ENCODE measurements around the gene SREBF2.

The SREBF2 gene

GRCh38 chr22:41907436-41908401 is 74.8 kb downstream of the SREBF2 start:
- FAIRE-seq = no peak
- TF ChIP-seq TAF1 (IDR thresholded peaks at IDR 0.05; ENCODE audit: borderline replicate concordance, low read depth, low read length) (no peak), POLR2AphosphoS5 (IDR thresholded peaks at IDR 0.05; ENCODE audit: low read depth, low read length) (peak; percentile 12; the same call in 1 of the 2 replicates), POLR2A (IDR thresholded peaks at IDR 0.05; ENCODE audit: low read depth, low read length) (no peak; the same call in none of the 2 replicates)

GRCh38 chr22:41908411-41909309 is 75.8 kb downstream of the SREBF2 start:
- no peak for DNase-seq (ENCODE audit: insufficient read length)
- peak; percentile 89 for FAIRE-seq

More at GRCh38 chr22:41907436-41908401, 74.8 kb downstream of the SREBF2 start:
- no peak for DNase-seq (ENCODE audit: insufficient read length)

GRCh38 chr22:41909310-41910049 is 76.6 kb downstream of the SREBF2 start:
- FAIRE-seq (no peak), DNase-seq (ENCODE audit: insufficient read length) (no peak)
- TF ChIP-seq POLR2A (IDR thresholded peaks at IDR 0.05; ENCODE audit: low read depth, low read length) (no peak), POLR2AphosphoS5 (IDR thresholded peaks at IDR 0.05; ENCODE audit: low read depth, low read length) (no peak), TAF1 (IDR thresholded peaks at IDR 0.05; ENCODE audit: borderline replicate concordance, low read depth, low read length) (no peak)

More at GRCh38 chr22:41908411-41909309, 75.8 kb downstream of the SREBF2 start:
- TF ChIP-seq TAF1 (IDR thresholded peaks at IDR 0.05; ENCODE audit: borderline replicate concordance, low read depth, low read length) (no peak), POLR2A (IDR thresholded peaks at IDR 0.05; ENCODE audit: low read depth, low read length) (no peak), POLR2AphosphoS5 (IDR thresholded peaks at IDR 0.05; ENCODE audit: low read depth, low read length) (no peak)

DNA sequence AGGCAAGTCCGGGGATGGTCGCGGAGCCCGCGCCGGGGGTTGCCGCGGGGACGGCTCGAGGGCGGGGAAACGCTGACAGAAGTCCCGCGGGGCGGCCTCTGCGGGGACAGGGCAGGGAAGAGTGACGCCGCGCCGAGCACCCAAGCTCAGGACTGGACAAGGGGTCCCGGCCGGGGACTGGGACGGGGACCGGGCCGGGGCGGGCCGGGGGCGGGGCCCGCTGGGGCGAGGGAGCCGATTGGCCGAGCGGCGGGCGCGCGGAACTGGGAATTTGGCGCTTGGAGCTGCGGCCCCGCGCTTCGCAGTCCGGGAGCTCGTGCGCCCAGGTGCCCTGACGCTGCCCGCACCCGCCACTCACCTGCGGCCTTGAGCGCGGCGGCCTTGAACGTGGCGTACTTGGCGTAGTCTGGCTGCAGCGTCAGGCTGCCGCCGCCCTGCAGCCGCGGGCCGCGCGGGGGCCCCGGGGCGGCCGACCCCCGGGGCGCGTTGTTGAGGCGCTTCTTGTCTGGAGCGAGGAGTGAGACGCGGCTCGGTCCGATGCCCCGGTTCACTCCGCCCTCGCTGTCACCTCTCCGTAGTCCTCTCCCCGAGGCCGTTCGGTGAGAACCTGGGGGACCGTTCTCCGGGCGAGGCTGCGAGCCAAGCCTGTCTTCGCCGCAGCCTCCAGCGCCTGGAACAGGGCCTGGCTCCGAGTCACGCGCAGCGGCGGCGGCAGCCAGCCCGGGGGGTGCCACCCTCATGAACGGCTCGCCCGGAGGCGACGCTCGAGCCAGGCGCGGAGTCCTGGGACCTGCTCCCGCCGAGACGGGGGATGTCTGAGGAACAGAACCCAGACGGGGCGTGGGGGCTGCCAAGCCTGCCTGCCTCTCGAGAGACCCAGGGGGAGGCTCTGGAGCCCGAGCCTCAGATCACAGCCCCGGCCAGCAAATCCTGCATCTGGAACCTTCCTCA is 77.4 kb downstream of the SREBF2 start:
- DNase-seq (ENCODE audit: insufficient read length) (no peak), FAIRE-seq (peak; percentile 17)
- no peak for TF ChIP-seq POLR2A (IDR thresholded peaks at IDR 0.05; ENCODE audit: low read depth, low read length)

DNA sequence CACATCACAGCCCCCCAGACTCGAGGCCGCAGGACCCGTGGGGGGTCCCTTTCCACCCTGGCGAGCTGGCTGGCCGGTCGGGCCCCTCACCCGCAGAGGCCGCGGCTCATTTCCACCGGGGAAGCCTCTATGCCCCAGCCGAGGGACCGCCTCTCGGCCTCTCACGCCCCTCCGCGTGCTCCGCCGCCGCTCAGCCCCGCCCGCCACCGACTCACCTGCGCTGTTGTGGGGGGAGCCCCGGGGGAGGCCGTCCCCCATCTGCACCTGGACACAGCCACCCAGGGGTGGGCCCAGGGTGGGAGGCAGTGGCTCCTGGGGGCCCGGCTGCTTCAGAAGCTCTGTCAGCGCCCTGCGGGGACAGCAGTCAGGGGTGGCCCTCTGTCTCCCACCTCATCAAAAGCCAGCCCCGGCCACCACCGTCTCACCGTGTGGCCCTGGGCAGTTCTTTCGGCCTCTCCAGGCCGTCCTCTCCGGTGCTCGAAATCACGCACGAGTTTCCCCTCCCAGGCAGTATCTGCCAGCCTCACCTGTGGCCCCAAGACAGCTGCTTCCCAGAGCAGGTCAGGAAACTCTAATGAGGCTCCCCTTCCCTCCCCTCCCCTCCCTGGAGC is 78.2 kb downstream of the SREBF2 start:
- peak; percentile 42 for FAIRE-seq

DNA sequence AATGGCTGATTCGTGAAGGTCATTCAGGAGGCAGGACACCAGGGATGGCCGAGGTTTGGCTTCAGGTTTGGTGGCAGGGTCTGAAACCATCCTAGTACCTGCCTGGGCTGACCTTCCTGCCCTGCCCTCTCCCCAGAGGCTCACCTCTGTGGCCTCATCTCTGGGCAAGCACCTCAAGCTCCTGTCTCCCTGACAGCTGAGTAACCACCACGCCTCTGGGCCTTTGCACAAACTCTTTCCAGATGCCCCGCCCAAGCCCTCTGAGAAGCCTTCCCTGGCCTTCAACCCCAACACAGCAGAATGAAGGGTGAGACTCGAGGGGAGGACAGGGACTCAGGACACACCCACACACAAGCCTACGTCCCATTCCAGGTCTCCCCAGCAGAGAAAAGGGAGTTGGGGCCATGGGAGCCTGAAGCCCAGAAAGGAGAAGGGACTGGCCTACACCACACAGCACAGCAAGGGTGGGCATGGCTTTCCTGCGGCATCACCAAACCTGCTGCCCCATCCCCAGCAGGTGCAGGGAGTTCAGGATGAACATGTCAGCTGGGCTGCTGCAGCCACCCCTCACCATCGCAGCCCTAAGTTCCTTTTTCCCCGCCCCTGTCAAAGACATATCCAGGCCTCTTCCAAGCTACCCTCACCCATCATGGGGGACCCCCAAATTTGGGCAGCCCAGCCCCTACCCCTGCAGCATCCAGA is 79.6 kb downstream of the SREBF2 start:
- DNase-seq (ENCODE audit: insufficient read length) (no peak), FAIRE-seq (peak; percentile 9)
- TF ChIP-seq TAF1 (IDR thresholded peaks at IDR 0.05; ENCODE audit: borderline replicate concordance, low read depth, low read length) = no peak
- TF ChIP-seq POLR2AphosphoS5 (IDR thresholded peaks at IDR 0.05; ENCODE audit: low read depth, low read length) = no peak
- no peak for TF ChIP-seq POLR2A (IDR thresholded peaks at IDR 0.05; ENCODE audit: low read depth, low read length)

More for the DNA sequence above, 78.2 kb downstream of the SREBF2 start:
- no peak for DNase-seq (ENCODE audit: insufficient read length)
- TF ChIP-seq POLR2A (IDR thresholded peaks at IDR 0.05; ENCODE audit: low read depth, low read length) = no peak
- no peak for TF ChIP-seq POLR2AphosphoS5 (IDR thresholded peaks at IDR 0.05; ENCODE audit: low read depth, low read length)
- TF ChIP-seq TAF1 (IDR thresholded peaks at IDR 0.05; ENCODE audit: borderline replicate concordance, low read depth, low read length) = no peak

GRCh38 chr22:41913040-41913719 is 80.3 kb downstream of the SREBF2 start:
- FAIRE-seq = no peak
- no peak for DNase-seq (ENCODE audit: insufficient read length)
- TF ChIP-seq POLR2AphosphoS5 (IDR thresholded peaks at IDR 0.05; ENCODE audit: low read depth, low read length) (no peak), POLR2A (IDR thresholded peaks at IDR 0.05; ENCODE audit: low read depth, low read length) (no peak), TAF1 (IDR thresholded peaks at IDR 0.05; ENCODE audit: borderline replicate concordance, low read depth, low read length) (no peak)

DNA sequence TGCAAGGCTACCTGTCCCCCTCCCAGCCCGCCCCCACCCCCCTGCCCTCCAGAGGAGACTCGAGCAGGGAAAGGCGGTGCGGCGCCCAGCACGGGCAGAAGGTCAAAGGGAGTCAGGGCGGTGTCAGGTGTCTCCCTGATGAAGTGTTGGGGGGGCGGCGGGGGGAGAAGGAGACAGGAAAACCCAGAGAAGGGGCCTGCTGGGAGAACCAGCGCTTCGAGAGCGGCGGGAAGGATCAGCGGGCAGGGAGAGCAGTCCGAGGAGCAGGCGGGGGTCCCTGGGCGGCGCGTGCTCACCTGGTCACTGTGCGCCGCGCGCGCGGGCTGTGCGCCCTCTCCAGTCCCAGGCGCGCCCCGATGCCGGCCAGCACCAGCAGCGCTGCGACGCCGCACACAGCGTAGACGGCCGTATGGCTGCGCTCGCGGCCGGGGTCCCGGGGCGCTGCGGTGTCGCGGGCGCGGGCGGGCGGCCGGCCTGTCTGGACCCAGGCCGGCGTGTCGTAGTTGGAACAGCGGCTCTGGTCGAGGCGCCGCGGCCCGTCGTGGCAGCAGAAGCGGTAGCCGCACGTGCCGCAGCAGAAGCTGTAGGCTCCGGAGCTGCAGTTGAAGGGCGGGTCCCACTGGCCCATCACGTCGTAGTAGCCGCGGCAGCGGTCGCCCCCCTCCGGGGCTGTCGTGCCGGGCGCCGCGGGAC is 81.1 kb downstream of the SREBF2 start:
- no peak for DNase-seq (ENCODE audit: insufficient read length)
- FAIRE-seq = no peak
- TF ChIP-seq POLR2AphosphoS5 (IDR thresholded peaks at IDR 0.05; ENCODE audit: low read depth, low read length) (no peak), TAF1 (IDR thresholded peaks at IDR 0.05; ENCODE audit: borderline replicate concordance, low read depth, low read length) (no peak), POLR2A (IDR thresholded peaks at IDR 0.05; ENCODE audit: low read depth, low read length) (no peak)

Data from GM12892 (cell line).